ENCODE measurements around the gene SMURF1. TPM values are rescaled to one million over a fixed set of nuclear protein-coding genes. Genes with fewer than 3 reads are reported as not detected.

Gene SMURF1
- polyA plus RNA-seq, 1 donor from 2014 or later: 2.7 TPM

- Mint-ChIP-seq H3K27me3 (no peaks in the 10 kb centered on the region), H3K36me3 (no peaks in the 10 kb centered on the region), H3K9me3 (no peaks in the 10 kb centered on the region), H3K27ac (peak overlapping the region in 1 of 3 donors; percentile 42), H3K4me3 (no peak overlapping the region), H3K4me1 (peaks cover 0 to 3% (median under 1%) of the 10 kb centered on the region in 3 donors)
Observed at GRCh38 chr7:99034932-99035722, 108.8 kb downstream of the SMURF1 start.

DNA sequence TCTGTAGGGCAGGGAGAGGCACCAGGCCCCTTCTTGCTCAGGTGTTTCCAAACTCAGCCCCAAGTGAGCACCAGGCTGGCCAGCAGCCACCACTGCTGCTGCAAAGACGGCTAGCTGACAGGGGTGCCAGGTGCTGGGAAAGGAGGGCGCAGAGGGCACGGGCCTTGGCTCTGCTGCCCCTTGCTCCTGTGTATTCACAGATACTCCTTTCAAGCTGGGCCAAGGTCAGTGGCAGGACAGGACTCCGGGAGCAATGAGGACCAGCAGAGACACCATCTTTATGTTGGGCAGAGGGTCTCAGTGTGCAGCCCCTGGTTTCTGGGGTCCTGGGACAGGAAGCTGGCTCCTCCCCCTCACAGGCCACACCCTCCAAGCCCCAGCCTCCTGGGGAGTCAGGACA lies 110.1 kb downstream of the SMURF1 start:
- Mint-ChIP-seq H3K9me3 (no peaks in the 10 kb centered on the region), H3K36me3 (no peaks in the 10 kb centered on the region), H3K27me3 (no peaks in the 10 kb centered on the region), H3K27ac (no peak overlapping the region), H3K4me1 (peaks cover 0 to 3% (median 0%) of the 10 kb centered on the region in 3 donors), H3K4me3 (no peak overlapping the region)

DNA sequence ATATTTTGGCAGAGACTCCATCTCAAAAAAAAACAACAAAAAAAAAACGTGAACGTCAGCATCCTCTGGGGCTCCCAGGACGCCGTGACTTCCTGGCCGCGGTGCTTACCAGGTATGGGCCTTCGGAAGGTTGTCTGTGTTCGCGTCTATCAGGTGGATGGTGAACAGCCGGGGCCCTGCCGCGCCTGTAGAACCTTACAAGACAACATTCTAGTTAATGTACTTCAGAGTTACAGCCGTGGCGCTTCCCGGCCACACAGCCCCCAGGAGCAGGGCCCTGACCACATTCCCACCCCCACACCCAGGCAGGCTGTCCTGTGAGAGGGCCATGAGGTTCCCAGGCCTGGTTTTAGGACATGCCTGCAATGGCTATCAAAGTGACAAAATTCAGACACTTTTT lies 111.0 kb downstream of the SMURF1 start:
- Mint-ChIP-seq H3K27ac (no peak overlapping the region), H3K4me3 (no peak overlapping the region), H3K4me1 (peaks cover 0 to 3% (median 0%) of the 10 kb centered on the region in 3 donors), H3K36me3 (no peaks in the 10 kb centered on the region), H3K9me3 (no peaks in the 10 kb centered on the region), H3K27me3 (no peaks in the 10 kb centered on the region)

- Mint-ChIP-seq H3K36me3 (no peaks in the 10 kb centered on the region), H3K9me3 (no peaks in the 10 kb centered on the region), H3K4me3 (no peak overlapping the region), H3K27ac (no peak overlapping the region), H3K4me1 (peaks cover 2 to 3% (median 3%) of the 10 kb centered on the region in 3 donors), H3K27me3 (no peaks in the 10 kb centered on the region)
Observed at GRCh38 chr7:99031496-99031895, 112.4 kb downstream of the SMURF1 start.

DNA sequence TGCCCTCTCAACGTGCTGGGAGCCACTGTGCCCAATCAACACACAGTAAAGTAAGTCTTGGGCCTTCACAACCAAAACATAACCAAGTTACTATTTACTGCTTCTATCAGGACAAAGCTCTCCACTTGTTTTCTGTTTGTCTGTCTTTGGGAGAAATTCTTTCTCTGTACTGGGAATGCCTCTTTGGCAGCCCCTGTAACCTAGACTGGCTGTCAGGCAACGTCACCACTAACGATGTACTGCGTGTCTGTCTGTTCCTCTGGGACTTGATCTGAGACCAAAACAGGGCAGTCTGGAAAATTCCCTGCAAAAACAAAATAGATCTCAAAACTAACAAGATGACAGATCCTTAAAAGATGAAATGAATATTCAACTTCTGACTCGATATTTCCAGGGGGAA lies 113.0 kb downstream of the SMURF1 start:
- Mint-ChIP-seq H3K27me3 (no peaks in the 10 kb centered on the region), H3K4me1 (peaks cover 0 to 3% (median 2%) of the 10 kb centered on the region in 3 donors), H3K36me3 (no peaks in the 10 kb centered on the region), H3K27ac (peak overlapping the region in 2 of 3 donors; percentile 14 to 47), H3K9me3 (no peaks in the 10 kb centered on the region), H3K4me3 (no peak overlapping the region)

DNA sequence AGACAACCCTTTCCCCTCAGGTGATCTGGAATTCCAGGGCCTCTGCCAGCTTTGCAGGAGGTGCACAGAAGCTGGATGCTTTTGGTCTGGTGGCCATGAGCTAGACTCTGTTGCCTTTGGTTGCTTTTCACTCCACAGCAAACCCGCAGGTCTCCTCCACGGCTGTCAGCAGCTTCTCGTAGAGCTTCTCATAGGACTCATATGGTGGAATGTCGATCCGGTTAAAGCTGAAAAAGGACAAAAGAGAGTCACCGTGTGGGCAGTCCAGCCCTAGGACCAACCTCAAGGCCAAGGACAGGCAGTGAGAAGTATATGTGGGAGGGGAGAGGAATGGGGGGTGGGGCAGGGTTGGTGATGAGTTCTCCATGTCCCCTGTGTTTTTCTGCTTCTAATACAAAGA lies 113.5 kb downstream of the SMURF1 start:
- Mint-ChIP-seq H3K27ac (peak overlapping the region in 2 of 3 donors; percentile 14 to 47), H3K36me3 (no peaks in the 10 kb centered on the region)

GRCh38 chr7:99029466-99030435 lies 114.2 kb downstream of the SMURF1 start:
- Mint-ChIP-seq H3K36me3 (no peaks in the 10 kb centered on the region), H3K27me3 (no peaks in the 10 kb centered on the region)

More for the DNA sequence above, 113.5 kb downstream of the SMURF1 start:
- Mint-ChIP-seq H3K4me1 (peaks cover 0 to 3% (median 2%) of the 10 kb centered on the region in 3 donors), H3K4me3 (peak overlapping the region in 1 of 4 donors; percentile 60), H3K27me3 (no peaks in the 10 kb centered on the region), H3K9me3 (no peaks in the 10 kb centered on the region)

GRCh38 chr7:99028261-99028973 lies 115.5 kb downstream of the SMURF1 start:
- no peak overlapping the region for H3K4me3 Mint-ChIP-seq
- H3K27me3 Mint-ChIP-seq: no peaks in the 10 kb centered on the region
- H3K9me3 Mint-ChIP-seq: no peaks in the 10 kb centered on the region
- H3K27ac Mint-ChIP-seq: no peak overlapping the region
- H3K36me3 Mint-ChIP-seq: no peaks in the 10 kb centered on the region
- peaks cover 0 to 4% (median 2%) of the 10 kb centered on the region in 3 donors for H3K4me1 Mint-ChIP-seq

More at GRCh38 chr7:99029466-99030435, 114.2 kb downstream of the SMURF1 start:
- Mint-ChIP-seq H3K4me3 (no peak overlapping the region), H3K27ac (peak overlapping the region in 2 of 3 donors; percentile 6 to 13), H3K4me1 (peaks cover 0 to 3% (median 2%) of the 10 kb centered on the region in 3 donors), H3K9me3 (no peaks in the 10 kb centered on the region)

- Mint-ChIP-seq H3K9me3 (no peaks in the 10 kb centered on the region), H3K36me3 (no peaks in the 10 kb centered on the region), H3K4me3 (no peak overlapping the region), H3K4me1 (peaks cover 3 to 8% (median 4%) of the 10 kb centered on the region in 3 donors), H3K27ac (no peak overlapping the region), H3K27me3 (no peaks in the 10 kb centered on the region)
Observed at GRCh38 chr7:99027841-99028240, 116.1 kb downstream of the SMURF1 start.

DNA sequence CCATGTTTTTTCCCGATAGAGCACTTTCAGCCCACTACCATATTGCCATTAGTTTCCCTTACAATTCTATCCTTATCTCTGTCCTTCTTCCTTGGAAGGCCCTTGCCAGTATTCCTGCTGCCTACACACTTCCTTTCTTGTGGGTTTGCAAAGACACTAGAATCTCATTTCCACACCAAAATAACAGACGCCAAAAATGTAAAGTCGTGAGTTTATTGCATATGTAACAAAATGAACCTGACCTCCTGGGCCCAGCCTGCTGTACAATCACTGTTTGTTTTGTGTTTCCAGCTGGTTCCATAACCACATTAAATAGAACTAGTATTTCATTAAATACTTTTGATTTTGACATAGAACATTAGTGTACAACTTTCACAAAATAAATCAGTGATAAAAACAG lies 116.7 kb downstream of the SMURF1 start:
- H3K36me3 Mint-ChIP-seq: no peaks in the 10 kb centered on the region
- no peaks in the 10 kb centered on the region for H3K27me3 Mint-ChIP-seq
- peaks cover 3 to 8% (median 4%) of the 10 kb centered on the region in 3 donors for H3K4me1 Mint-ChIP-seq
- H3K4me3 Mint-ChIP-seq: no peak overlapping the region
- peak overlapping the region in 2 of 3 donors; percentile 34 to 59 for H3K27ac Mint-ChIP-seq
- no peaks in the 10 kb centered on the region for H3K9me3 Mint-ChIP-seq

- H3K4me1 Mint-ChIP-seq: peaks cover 7 to 15% (median 9%) of the 10 kb centered on the region in 3 donors
- H3K9me3 Mint-ChIP-seq: no peaks in the 10 kb centered on the region
- no peaks in the 10 kb centered on the region for H3K27me3 Mint-ChIP-seq
- H3K27ac Mint-ChIP-seq: no peak overlapping the region
- peaks cover 3% of the 10 kb centered on the region for H3K36me3 Mint-ChIP-seq
- H3K4me3 Mint-ChIP-seq: no peak overlapping the region
Observed at GRCh38 chr7:99024066-99024465, 119.8 kb downstream of the SMURF1 start.

- Mint-ChIP-seq H3K27me3 (no peaks in the 10 kb centered on the region), H3K4me1 (peaks cover 6 to 12% (median 9%) of the 10 kb centered on the region in 3 donors), H3K4me3 (no peak overlapping the region), H3K36me3 (peaks cover 8% of the 10 kb centered on the region), H3K9me3 (no peaks in the 10 kb centered on the region), H3K27ac (peak overlapping the region in 2 of 3 donors; percentile 74 to 75)
Observed at GRCh38 chr7:99021941-99022560, 121.9 kb downstream of the SMURF1 start.

- H3K36me3 Mint-ChIP-seq: peaks cover 13% of the 10 kb centered on the region
- H3K27me3 Mint-ChIP-seq: no peaks in the 10 kb centered on the region
- no peak overlapping the region for H3K4me3 Mint-ChIP-seq
- H3K27ac Mint-ChIP-seq: peak overlapping the region in 1 of 3 donors; percentile 17
- no peaks in the 10 kb centered on the region for H3K9me3 Mint-ChIP-seq
- peaks cover 13 to 21% (median 19%) of the 10 kb centered on the region in 3 donors for H3K4me1 Mint-ChIP-seq
Observed at GRCh38 chr7:99020413-99020715, 123.5 kb downstream of the SMURF1 start.
